H9 (cell line): Measurements from ENCODE around the gene C4orf17. TPM values are rescaled to one million over a fixed set of nuclear protein-coding genes. Genes with fewer than 3 reads are reported as not detected.

Source experiments
- DNase-seq: peaks from one replicate; pipeline ENCODE4 v3.0.0-alpha.2; 2017
- H2AFZ ChIP-seq: one replicate; pipeline ENCODE4 v1.6.1; 2013; ENCODE audit warnings: mild to moderate bottlenecking, low read length, control low read depth, moderate library complexity
- H2AK5ac ChIP-seq: 2 replicates; pipeline ENCODE4 v1.6.1; 2013; ENCODE audit warnings: low read length, control low read depth, mixed read lengths; ENCODE audit not compliant: insufficient read length
- H2BK120ac ChIP-seq: one replicate; pipeline ENCODE4 v1.6.1; 2013; ENCODE audit warnings: low read depth, mild to moderate bottlenecking, low read length, control low read depth, inconsistent platforms; ENCODE audit not compliant: poor library complexity, severe bottlenecking
- H2BK12ac ChIP-seq: 2 replicates; pipeline ENCODE4 v1.6.1; 2013; ENCODE audit warnings: low read length, control low read depth, mixed read lengths, low read depth; ENCODE audit not compliant: insufficient read length
- H2BK15ac ChIP-seq: 2 replicates; pipeline ENCODE4 v1.6.1; 2013; ENCODE audit warnings: low read depth, low read length, control low read depth
- H2BK20ac ChIP-seq: one replicate; pipeline ENCODE4 v1.6.1; 2013; ENCODE audit warnings: low read depth, mild to moderate bottlenecking, low read length, control low read depth, inconsistent platforms; ENCODE audit not compliant: poor library complexity, severe bottlenecking
- H2BK5ac ChIP-seq: 2 replicates; pipeline ENCODE4 v1.6.1; 2013; ENCODE audit warnings: low read length, control low read depth, mixed read lengths; ENCODE audit not compliant: insufficient read length
- H3K14ac ChIP-seq: 2 replicates; pipeline ENCODE4 v1.6.1; 2013; ENCODE audit warnings: low read length, control low read depth; ENCODE audit not compliant: insufficient read depth
- H3K18ac ChIP-seq: 2 replicates; pipeline ENCODE4 v1.6.1; 2013; ENCODE audit warnings: low read depth, mild to moderate bottlenecking, mixed read lengths, low read length, control low read depth; ENCODE audit not compliant: insufficient read length
- H3K23ac ChIP-seq: 2 replicates; pipeline ENCODE4 v1.6.1; 2013; ENCODE audit warnings: low read length, control low read depth, mixed read lengths, low read depth; ENCODE audit not compliant: insufficient read length
- H3K23me2 ChIP-seq: 2 replicates; pipeline ENCODE4 v1.6.1; 2013; ENCODE audit warnings: low read depth, mild to moderate bottlenecking, mixed read lengths, low read length, control low read depth; ENCODE audit not compliant: insufficient read length, poor library complexity, severe bottlenecking
- H3K27ac ChIP-seq: 2 replicates; pipeline ENCODE4 v1.5.1; 2013; ENCODE audit warnings: low read length, control low read depth, mixed read lengths, low read depth; ENCODE audit not compliant: insufficient read length
- H3K27me3 ChIP-seq: 2 replicates; pipeline ENCODE4 v1.6.1; 2013; ENCODE audit warnings: low read length, control low read depth, inconsistent platforms; ENCODE audit not compliant: insufficient read depth
- H3K4ac ChIP-seq: 2 replicates; pipeline ENCODE4 v1.6.1; 2013; ENCODE audit warnings: low read depth, mild to moderate bottlenecking, control low read depth, inconsistent platforms, low read length, moderate library complexity
- H3K4me1 ChIP-seq: 2 replicates; pipeline ENCODE4 v1.6.1; 2013; ENCODE audit warnings: low read length, control low read depth, inconsistent platforms; ENCODE audit not compliant: insufficient read depth
- H3K4me2 ChIP-seq: 2 replicates; pipeline ENCODE4 v1.6.1; 2013; ENCODE audit warnings: low read length, control low read depth, mixed read lengths; ENCODE audit not compliant: insufficient read length, insufficient read depth
- H3K56ac ChIP-seq: 2 replicates; pipeline ENCODE4 v1.6.1; 2013; ENCODE audit warnings: low read depth, mild to moderate bottlenecking, mixed read lengths, low read length, control low read depth; ENCODE audit not compliant: insufficient read length
- H3K79me1 ChIP-seq: 2 replicates; pipeline ENCODE4 v1.6.1; 2013; ENCODE audit warnings: low read depth, mild to moderate bottlenecking, moderate library complexity, low read length, control low read depth, inconsistent platforms; ENCODE audit not compliant: insufficient read depth, poor library complexity, severe bottlenecking
- H3K79me2 ChIP-seq: 2 replicates; pipeline ENCODE4 v1.6.1; 2013; ENCODE audit warnings: low read length, control low read depth, inconsistent platforms; ENCODE audit not compliant: insufficient read depth
- H3K9ac ChIP-seq: 2 replicates; pipeline ENCODE4 v1.6.1; 2013; ENCODE audit warnings: low read length, control low read depth, mixed read lengths; ENCODE audit not compliant: insufficient read length; ENCODE audit errors: extremely low read depth
- H3K9me3 ChIP-seq: one replicate; pipeline ENCODE4 v1.6.1; 2013; ENCODE audit warnings: low read depth, low read length, inconsistent platforms; ENCODE audit not compliant: control insufficient read depth
- H3T11ph ChIP-seq: one replicate; pipeline ENCODE4 v1.6.1; 2013; ENCODE audit warnings: mild to moderate bottlenecking, low read length, control low read depth, inconsistent platforms
- H4K20me1 ChIP-seq: one replicate; pipeline ENCODE4 v1.6.1; 2013; ENCODE audit not compliant: control insufficient read depth, insufficient read length, insufficient read depth
- H4K5ac ChIP-seq: 2 replicates; pipeline ENCODE4 v1.6.1; 2013; ENCODE audit warnings: low read depth, mild to moderate bottlenecking, mixed read lengths, low read length, control low read depth; ENCODE audit not compliant: insufficient read length
- H4K8ac ChIP-seq: replicated peaks from 2 replicates; pipeline ENCODE4 v1.6.1; 2013; ENCODE audit warnings: low read length, control low read depth, mixed read lengths, low read depth; ENCODE audit not compliant: insufficient read length
- H4K91ac ChIP-seq: 2 replicates; pipeline ENCODE4 v1.6.1; 2013; ENCODE audit warnings: low read depth, mild to moderate bottlenecking, moderate library complexity, mixed read lengths, low read length, control low read depth; ENCODE audit not compliant: insufficient read length
- H3K27ac Mint-ChIP-seq, 3 experiments: 2 replicates in 2 of 3; 3 replicates in 1 of 3; pipeline ENCODE4 v1.8.0; 2020 to 2021; ENCODE audit warnings: mixed read lengths in 3 of 3, mild to moderate bottlenecking in 1 of 3, moderate library complexity in 1 of 3
- H3K27me3 Mint-ChIP-seq: 2 replicates; pipeline ENCODE4 v1.8.0; 2021; ENCODE audit warnings: low read depth, mild to moderate bottlenecking, moderate library complexity, mixed read lengths
- H3K36me3 Mint-ChIP-seq, 3 experiments: 2 replicates in 2 of 3; 3 replicates in 1 of 3; pipeline ENCODE4 v1.8.0; 2020 to 2021; ENCODE audit warnings: low read depth in 3 of 3, mixed read lengths in 3 of 3; ENCODE audit not compliant: insufficient read depth in 1 of 3
- H3K4me1 Mint-ChIP-seq, 2 experiments: 2 replicates each; pipeline ENCODE4 v1.8.0; 2020; ENCODE audit warnings: mixed read lengths in 2 of 2
- H3K4me3 Mint-ChIP-seq, 2 experiments: 2 replicates in 1 of 2; 3 replicates in 1 of 2; pipeline ENCODE4 v1.8.0; 2020 to 2021; ENCODE audit warnings: mild to moderate bottlenecking in 2 of 2, mixed read lengths in 2 of 2, moderate library complexity in 1 of 2
- H3K9me3 Mint-ChIP-seq, 2 experiments: 2 replicates in 1 of 2; 3 replicates in 1 of 2; pipeline ENCODE4 v1.8.0; 2020; ENCODE audit warnings: mild to moderate bottlenecking in 2 of 2, mixed read lengths in 2 of 2, moderate library complexity in 1 of 2
- WGBS: extraction: QIAGEN DNeasy Blood & Tissue Kit; methylation state at CpG from one replicate; pipeline ENCODE4 v1.1.7; 2013; ENCODE audit warnings: missing lambda C conversion rate, low lambda C conversion rate, mixed read lengths; ENCODE audit not compliant: insufficient read length; ENCODE audit errors: extremely low coverage; 5-methylcytosine and 5-hydroxymethylcytosine counted together
- total RNA-seq: library from RNA; stranded (reverse); gene quantifications from 2 replicates; pipeline ENCODE4 v1.2.1, GENCODE V29; 2021
- TF ChIP-seq, protein P1 (sequence below): fragments of 200-600 bp; sonication (generic); conservative IDR thresholded peaks from 3 replicates; pipeline ENCODE4 v1.8.0; 2021; ENCODE audit warnings: antibody characterized with exemption, mild to moderate bottlenecking

C4orf17 gene
- total RNA-seq, 1 experiment from 2014 or later = not detected

DNA sequence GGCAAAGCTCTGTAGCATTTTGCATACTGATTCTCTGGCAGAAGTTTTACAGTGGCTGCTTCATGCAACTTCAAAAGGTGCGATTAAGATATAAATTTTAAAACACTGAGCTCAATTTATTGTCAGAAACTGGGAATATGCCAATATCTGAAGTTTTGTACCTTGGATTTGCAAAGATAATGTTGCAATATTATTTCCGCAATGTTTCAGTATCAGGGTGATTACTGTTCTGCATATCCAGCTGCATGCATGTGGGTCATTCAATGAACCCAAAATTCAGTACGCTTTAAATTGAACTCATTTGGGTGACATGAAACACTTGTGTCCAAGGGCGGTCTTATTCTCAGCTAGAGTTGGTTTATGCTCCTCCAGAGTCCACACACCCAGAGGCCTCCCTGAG, 26.9 kb downstream of the C4orf17 start:
- H2AFZ ChIP-seq = no peak overlapping the region
- Mint-ChIP-seq H3K27me3 (no peaks in the 10 kb centered on the region), H3K27ac (no peak overlapping the region), H3K4me1 (peaks cover 3% of the 10 kb centered on the region in 2 experiments; a peak in 2 of 4 replicates), H3K36me3 (no peaks in the 10 kb centered on the region), H3K4me3 (no peak overlapping the region), H3K9me3 (peaks cover 0 to 3% of the 10 kb centered on the region in 2 experiments; a peak in 3 of 5 replicates)
- no peak overlapping the region for H2BK15ac ChIP-seq
- H3K56ac ChIP-seq = no peak overlapping the region
- H2BK5ac ChIP-seq = no peak overlapping the region
- H2AK5ac ChIP-seq = no peak overlapping the region
- no peaks in the 10 kb centered on the region for H3K23me2 ChIP-seq
- no peaks in the 10 kb centered on the region for H3K9me3 ChIP-seq
- H4K8ac ChIP-seq = no peak overlapping the region
- no peak overlapping the region for H2BK120ac ChIP-seq
- H3T11ph ChIP-seq = no peak overlapping the region
- no peak overlapping the region for H3K9ac ChIP-seq
- H3K4ac ChIP-seq = no peak overlapping the region
- no peaks in the 10 kb centered on the region for H4K20me1 ChIP-seq
- H2BK20ac ChIP-seq = no peak overlapping the region
- no peak overlapping the region for H3K23ac ChIP-seq
- no peaks in the 10 kb centered on the region for H3K79me1 ChIP-seq
- H3K79me2 ChIP-seq = no peaks in the 10 kb centered on the region
- H4K5ac ChIP-seq = no peak overlapping the region
- H4K91ac ChIP-seq = no peak overlapping the region
- no peaks in the 10 kb centered on the region for H3K4me1 ChIP-seq
- TF ChIP-seq, protein P1, sequence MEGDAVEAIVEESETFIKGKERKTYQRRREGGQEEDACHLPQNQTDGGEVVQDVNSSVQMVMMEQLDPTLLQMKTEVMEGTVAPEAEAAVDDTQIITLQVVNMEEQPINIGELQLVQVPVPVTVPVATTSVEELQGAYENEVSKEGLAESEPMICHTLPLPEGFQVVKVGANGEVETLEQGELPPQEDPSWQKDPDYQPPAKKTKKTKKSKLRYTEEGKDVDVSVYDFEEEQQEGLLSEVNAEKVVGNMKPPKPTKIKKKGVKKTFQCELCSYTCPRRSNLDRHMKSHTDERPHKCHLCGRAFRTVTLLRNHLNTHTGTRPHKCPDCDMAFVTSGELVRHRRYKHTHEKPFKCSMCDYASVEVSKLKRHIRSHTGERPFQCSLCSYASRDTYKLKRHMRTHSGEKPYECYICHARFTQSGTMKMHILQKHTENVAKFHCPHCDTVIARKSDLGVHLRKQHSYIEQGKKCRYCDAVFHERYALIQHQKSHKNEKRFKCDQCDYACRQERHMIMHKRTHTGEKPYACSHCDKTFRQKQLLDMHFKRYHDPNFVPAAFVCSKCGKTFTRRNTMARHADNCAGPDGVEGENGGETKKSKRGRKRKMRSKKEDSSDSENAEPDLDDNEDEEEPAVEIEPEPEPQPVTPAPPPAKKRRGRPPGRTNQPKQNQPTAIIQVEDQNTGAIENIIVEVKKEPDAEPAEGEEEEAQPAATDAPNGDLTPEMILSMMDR = no peak
- no peak overlapping the region for H3K4me2 ChIP-seq
- no peak overlapping the region for H2BK12ac ChIP-seq
- H3K27me3 ChIP-seq = no peaks in the 10 kb centered on the region
- no peak for DNase-seq
- no CpG with 5 or more reads among the region's 4 CpGs for WGBS
- H3K18ac ChIP-seq = no peak overlapping the region
- H3K14ac ChIP-seq = no peak overlapping the region
- no peak overlapping the region for H3K27ac ChIP-seq
